Activated B cell treated with CpG ODN at 0.5 μM for 24 hours (primary cell): ENCODE data around the gene VPS11. TPM values are rescaled to one million over a fixed set of nuclear protein-coding genes. Genes with fewer than 3 reads are reported as not detected.

Source experiments
- ATAC-seq: fragments of 200-7000 bp; cut with Tn5 transposase; one replicate; pipeline ENCODE4 v1.10.0; 2021; ENCODE audit warnings: low read depth, mild to moderate bottlenecking, moderate library complexity
- CTCF ChIA-PET: fragments of 350-600 bp; sonication (Branson Sonifier 250); formaldehyde crosslinking; loops from one replicate; lab custom pipeline; 2021; ENCODE audit warnings: antibody characterized with exemption; lab: Charles Lee
- POLR2A ChIA-PET: fragments of 350-600 bp; sonication (Branson Sonifier 250); formaldehyde crosslinking; loops from one replicate; lab custom pipeline; 2021; ENCODE audit warnings: antibody characterized with exemption; lab: Charles Lee
- DNase-seq: peaks from one replicate; pipeline ENCODE4 v3.0.0; 2022
- H3K27ac Mint-ChIP-seq: one replicate; pipeline ENCODE4 v1.8.0; 2020; ENCODE audit warnings: mixed read lengths
- H3K27me3 Mint-ChIP-seq: one replicate; pipeline ENCODE4 v1.8.0; 2021; ENCODE audit warnings: mixed read lengths
- H3K36me3 Mint-ChIP-seq: one replicate; pipeline ENCODE4 v1.8.0; 2021; ENCODE audit warnings: low read depth, mixed read lengths
- H3K4me1 Mint-ChIP-seq: one replicate; pipeline ENCODE4 v1.8.0; 2021; ENCODE audit warnings: mixed read lengths
- H3K4me3 Mint-ChIP-seq: one replicate; pipeline ENCODE4 v1.8.0; 2020; ENCODE audit warnings: mild to moderate bottlenecking, mixed read lengths
- H3K9me3 Mint-ChIP-seq: one replicate; pipeline ENCODE4 v1.8.0; 2020; ENCODE audit warnings: mixed read lengths
- intact Hi-C: fragments of 100-400 bp; cut with micrococcal nuclease; formaldehyde crosslinking; loops from one replicate; pipeline ENCODE4 v1.15.1; 2024
- total RNA-seq: library from RNA; stranded (reverse); gene quantifications from 2 replicates; pipeline ENCODE4 v1.2.3, GENCODE V29; 2022
- TF ChIP-seq, protein P1 (sequence below): fragments of 200-600 bp; IDR thresholded peaks from one replicate; pipeline ENCODE4 v1.8.0; 2022; ENCODE audit warnings: antibody characterized with exemption, mild to moderate bottlenecking

The VPS11 gene
- total RNA-seq, 1 donor from 2014 or later: 53.6 TPM

DNA sequence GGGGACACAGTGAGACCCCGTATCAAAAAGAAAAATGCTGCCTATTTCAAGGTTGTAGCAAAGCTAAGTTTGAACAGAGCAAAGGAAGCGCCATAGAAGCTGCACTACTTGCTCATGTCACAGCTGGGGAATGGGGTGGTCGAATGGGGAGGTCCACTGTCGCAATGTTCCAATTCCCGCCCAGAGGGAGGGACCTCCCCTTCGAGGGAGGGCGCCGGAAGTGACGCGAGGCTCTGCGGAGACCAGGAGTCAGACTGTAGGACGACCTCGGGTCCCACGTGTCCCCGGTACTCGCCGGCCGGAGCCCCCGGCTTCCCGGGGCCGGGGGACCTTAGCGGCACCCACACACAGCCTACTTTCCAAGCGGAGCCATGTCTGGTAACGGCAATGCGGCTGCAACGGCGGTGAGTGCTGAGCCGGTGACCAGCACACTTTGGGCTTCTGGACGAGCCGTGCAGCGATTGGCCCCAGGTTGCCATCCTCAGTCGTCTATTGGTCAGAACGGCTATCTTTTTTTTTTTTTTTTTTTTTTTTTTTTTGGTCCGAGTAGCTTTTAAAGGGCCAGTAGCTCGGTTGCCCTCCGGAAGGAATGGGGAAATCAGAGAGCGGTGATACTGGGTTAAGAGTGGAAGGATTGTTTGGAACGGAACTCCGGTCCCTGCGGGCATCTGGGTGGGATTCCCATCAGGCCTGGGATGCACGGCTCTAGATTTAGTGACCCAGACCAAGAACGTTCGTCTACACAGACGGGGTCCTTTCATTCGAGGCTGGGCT is 17.2 kb downstream of the VPS11 start, which contains the start of gene HMBS:
Gene HMBS, plus strand, starts transcription at position 219 of the 774 bp plus-strand sequence. Its CDS starts 153 bp downstream, at position 372.
- ChIA-PET CTCF (interaction anchor here (0.6 to 1.4 kb wide), 6 partner anchors 10 to 1250 kb away, joined by 3 to 5 read pairs (median 4); partner anchors contain the start of gene HYOU1), POLR2A (interaction anchor here (0.6 to 4.1 kb wide), 26 partner anchors 9 to 666 kb away, joined by 3 to 69 read pairs (median 4); partner anchors contain the start of genes ARCN1, BCL9L, C2CD2L and DPAGT1)
- intact Hi-C loops: loop anchor here (1.0 to 2.0 kb wide), 4 partner anchors 10 to 67 kb away; partner anchors contain the start of genes DPAGT1, RPS25, TRAPPC4 and VPS11
- H3K36me3 Mint-ChIP-seq: peaks cover 28% of the 10 kb centered on the region
- TF ChIP-seq, protein P1, sequence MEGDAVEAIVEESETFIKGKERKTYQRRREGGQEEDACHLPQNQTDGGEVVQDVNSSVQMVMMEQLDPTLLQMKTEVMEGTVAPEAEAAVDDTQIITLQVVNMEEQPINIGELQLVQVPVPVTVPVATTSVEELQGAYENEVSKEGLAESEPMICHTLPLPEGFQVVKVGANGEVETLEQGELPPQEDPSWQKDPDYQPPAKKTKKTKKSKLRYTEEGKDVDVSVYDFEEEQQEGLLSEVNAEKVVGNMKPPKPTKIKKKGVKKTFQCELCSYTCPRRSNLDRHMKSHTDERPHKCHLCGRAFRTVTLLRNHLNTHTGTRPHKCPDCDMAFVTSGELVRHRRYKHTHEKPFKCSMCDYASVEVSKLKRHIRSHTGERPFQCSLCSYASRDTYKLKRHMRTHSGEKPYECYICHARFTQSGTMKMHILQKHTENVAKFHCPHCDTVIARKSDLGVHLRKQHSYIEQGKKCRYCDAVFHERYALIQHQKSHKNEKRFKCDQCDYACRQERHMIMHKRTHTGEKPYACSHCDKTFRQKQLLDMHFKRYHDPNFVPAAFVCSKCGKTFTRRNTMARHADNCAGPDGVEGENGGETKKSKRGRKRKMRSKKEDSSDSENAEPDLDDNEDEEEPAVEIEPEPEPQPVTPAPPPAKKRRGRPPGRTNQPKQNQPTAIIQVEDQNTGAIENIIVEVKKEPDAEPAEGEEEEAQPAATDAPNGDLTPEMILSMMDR: no peak
- DNase-seq (peak; percentile 92), ATAC-seq (peak; percentile 90)
- no peaks in the 10 kb centered on the region for H3K9me3 Mint-ChIP-seq
- H3K4me1 Mint-ChIP-seq: peaks cover 12% of the 10 kb centered on the region
- no peaks in the 10 kb centered on the region for H3K27me3 Mint-ChIP-seq
- peak within 1 kb of the TSS; percentile 93 for H3K27ac Mint-ChIP-seq
- H3K4me3 Mint-ChIP-seq: peak within 1 kb of the TSS; percentile 95

DNA sequence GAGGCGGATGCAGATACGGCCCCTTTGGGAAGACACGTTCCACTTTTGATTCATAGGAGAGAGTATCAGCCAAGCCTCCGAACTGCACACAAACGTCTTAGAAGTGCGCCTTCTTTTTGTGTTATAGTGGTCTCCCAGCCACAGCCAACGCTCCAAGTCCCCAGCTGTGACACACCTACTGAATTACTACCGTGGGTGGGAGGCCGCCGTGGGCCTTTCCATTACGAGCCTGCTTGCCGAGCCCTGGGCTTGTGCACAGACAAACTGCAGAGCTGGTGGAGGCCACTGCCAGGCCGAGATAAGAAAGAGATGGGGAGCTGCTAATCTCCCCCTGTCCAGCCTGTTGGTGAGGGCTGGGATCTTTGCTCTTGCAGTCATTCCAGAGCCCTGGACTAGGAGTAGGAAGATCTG is 17.8 kb downstream of the VPS11 start:
- CTCF ChIA-PET: interaction anchor here (0.7 to 0.9 kb wide), 4 partner anchors 9 to 1250 kb away, joined by 3 to 5 read pairs (median 4); a partner anchor contains a TSS
- H3K27me3 Mint-ChIP-seq: no peaks in the 10 kb centered on the region
- H3K4me1 Mint-ChIP-seq: peaks cover 17% of the 10 kb centered on the region
- H3K9me3 Mint-ChIP-seq: no peaks in the 10 kb centered on the region
- peak overlapping the region; percentile 93 for H3K27ac Mint-ChIP-seq
- H3K36me3 Mint-ChIP-seq: peaks cover 25% of the 10 kb centered on the region
- no peak for DNase-seq
- ATAC-seq: no peak
- intact Hi-C loops: loop anchor here (1.0 to 2.0 kb wide), 4 partner anchors 10 to 67 kb away; partner anchors contain the start of genes DPAGT1, RPS25, TRAPPC4 and VPS11
- POLR2A ChIA-PET: interaction anchor here (0.6 to 4.1 kb wide), 22 partner anchors 9 to 667 kb away, joined by 3 to 69 read pairs (median 5); partner anchors contain the start of genes ARCN1, BCL9L, C2CD2L and DPAGT1
- TF ChIP-seq, protein P1: no peak
- peak overlapping the region; percentile 95 for H3K4me3 Mint-ChIP-seq

DNA sequence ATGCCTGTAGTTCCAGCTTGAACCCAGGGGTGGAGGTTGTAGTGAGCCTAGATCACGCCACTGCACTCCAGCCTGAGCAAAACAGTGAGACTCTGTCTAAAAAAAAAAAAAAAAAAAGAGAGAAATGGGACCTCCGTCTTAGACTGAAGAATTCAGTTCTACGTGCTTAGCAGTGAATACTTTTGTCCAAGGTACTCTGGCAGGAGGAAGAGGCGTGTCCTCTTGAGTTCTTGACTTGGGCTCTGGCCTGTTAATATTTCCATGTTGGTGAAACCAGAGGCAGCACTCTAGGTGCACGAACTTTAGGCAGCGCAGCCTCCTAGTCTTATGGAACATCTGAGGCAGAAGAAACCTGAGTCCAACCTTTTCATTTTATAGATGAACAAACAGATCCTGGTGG is 19.5 kb downstream of the VPS11 start:
- Mint-ChIP-seq H3K4me1 (peaks cover 17% of the 10 kb centered on the region), H3K4me3 (no peak overlapping the region), H3K36me3 (peaks cover 15% of the 10 kb centered on the region), H3K9me3 (no peaks in the 10 kb centered on the region), H3K27ac (no peak overlapping the region), H3K27me3 (no peaks in the 10 kb centered on the region)
- POLR2A ChIA-PET: interaction anchor here (0.7 to 4.1 kb wide), 3 partner anchors 8 to 17 kb away, joined by 4 to 69 read pairs (median 5); a partner anchor contains a TSS
- CTCF ChIA-PET: no interaction called here
- DNase-seq (no peak), ATAC-seq (no peak)
- TF ChIP-seq, protein P1: no peak
- intact Hi-C loops: no loop called here

DNA sequence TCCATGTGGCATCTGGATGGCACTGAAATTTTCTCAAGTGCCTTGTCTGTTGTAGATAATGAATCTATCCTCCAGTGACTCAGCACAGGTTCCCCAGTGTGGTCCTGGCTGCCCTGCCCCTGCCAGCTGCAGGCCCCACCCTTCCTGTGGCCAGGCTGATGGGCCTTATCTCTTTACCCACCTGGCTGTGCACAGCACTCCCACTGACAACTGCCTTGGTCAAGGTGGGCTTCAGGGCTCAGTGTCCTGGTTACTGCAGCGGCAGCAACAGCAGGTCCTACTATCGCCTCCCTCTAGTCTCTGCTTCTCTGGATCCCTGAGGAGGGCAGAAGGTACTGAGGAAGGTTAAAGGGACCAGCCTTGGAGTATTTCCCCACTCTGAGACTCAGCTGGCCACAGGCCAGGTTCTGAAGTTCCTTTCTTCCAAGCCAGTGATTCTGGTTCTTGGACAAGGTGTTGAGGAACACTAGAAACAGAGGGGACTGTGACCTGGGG is 20.2 kb downstream of the VPS11 start:
- TF ChIP-seq, protein P1: no peak
- no peaks in the 10 kb centered on the region for H3K27me3 Mint-ChIP-seq
- peaks cover 15% of the 10 kb centered on the region for H3K36me3 Mint-ChIP-seq
- intact Hi-C loops: no loop called here
- peaks cover 22% of the 10 kb centered on the region for H3K4me1 Mint-ChIP-seq
- no peak for ATAC-seq
- POLR2A ChIA-PET: no interaction called here
- H3K9me3 Mint-ChIP-seq: no peaks in the 10 kb centered on the region
- CTCF ChIA-PET: no interaction called here
- no peak overlapping the region for H3K4me3 Mint-ChIP-seq
- no peak for DNase-seq
- H3K27ac Mint-ChIP-seq: no peak overlapping the region

DNA sequence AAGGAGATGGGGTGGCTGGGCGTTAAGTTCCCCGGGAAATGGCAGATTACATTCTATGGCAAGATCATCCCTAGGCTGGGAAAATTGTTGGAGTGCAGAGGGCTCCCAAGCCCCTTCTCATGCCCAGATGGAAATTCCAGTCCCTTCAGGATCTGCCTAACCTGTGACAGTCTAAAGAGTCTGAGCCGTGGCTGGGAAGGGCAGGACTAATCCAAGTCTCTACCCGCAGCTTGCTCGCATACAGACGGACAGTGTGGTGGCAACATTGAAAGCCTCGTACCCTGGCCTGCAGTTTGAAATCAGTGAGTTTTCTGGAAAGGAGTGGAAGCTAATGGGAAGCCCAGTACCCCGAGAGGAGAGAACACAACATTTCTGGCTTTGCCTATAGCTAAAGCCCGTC is 20.8 kb downstream of the VPS11 start:
- TF ChIP-seq, protein P1: no peak
- Mint-ChIP-seq H3K9me3 (no peaks in the 10 kb centered on the region), H3K4me3 (no peak overlapping the region), H3K4me1 (peaks cover 25% of the 10 kb centered on the region), H3K27me3 (no peaks in the 10 kb centered on the region), H3K36me3 (peaks cover 18% of the 10 kb centered on the region), H3K27ac (no peak overlapping the region)
- intact Hi-C loops: no loop called here
- ATAC-seq: no peak
- DNase-seq: no peak
- CTCF ChIA-PET: no interaction called here
- POLR2A ChIA-PET: no interaction called here
